ENCODE data around the gene PGAM1.

DNA sequence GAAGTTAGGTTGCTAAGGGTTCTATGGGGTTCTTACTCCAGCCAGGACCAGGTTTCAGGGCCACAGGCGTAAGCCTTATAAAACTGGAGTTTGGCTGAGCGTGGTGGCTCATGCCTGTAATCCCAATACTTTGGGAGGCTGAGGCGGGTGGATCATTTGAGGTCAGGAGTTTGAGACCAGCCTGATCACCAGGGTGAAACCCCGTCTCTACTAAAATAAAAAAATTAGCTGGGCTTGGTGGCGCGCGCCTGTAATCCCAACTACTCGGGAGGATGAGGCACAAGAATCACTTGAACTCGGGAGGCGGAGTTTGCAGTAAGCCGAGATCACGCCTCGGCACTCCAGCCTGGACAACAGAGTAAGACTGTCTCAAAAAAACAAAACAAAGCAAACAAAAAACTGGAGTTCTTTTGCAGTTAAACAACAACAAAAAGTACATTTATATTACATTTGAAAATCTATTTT, 24.5 kb upstream of the PGAM1 start:
- TF ChIP-seq, protein P1, sequence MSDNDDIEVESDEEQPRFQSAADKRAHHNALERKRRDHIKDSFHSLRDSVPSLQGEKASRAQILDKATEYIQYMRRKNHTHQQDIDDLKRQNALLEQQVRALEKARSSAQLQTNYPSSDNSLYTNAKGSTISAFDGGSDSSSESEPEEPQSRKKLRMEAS (IDR thresholded peaks at IDR 0.05), result no peak
- TF ChIP-seq, protein P2, sequence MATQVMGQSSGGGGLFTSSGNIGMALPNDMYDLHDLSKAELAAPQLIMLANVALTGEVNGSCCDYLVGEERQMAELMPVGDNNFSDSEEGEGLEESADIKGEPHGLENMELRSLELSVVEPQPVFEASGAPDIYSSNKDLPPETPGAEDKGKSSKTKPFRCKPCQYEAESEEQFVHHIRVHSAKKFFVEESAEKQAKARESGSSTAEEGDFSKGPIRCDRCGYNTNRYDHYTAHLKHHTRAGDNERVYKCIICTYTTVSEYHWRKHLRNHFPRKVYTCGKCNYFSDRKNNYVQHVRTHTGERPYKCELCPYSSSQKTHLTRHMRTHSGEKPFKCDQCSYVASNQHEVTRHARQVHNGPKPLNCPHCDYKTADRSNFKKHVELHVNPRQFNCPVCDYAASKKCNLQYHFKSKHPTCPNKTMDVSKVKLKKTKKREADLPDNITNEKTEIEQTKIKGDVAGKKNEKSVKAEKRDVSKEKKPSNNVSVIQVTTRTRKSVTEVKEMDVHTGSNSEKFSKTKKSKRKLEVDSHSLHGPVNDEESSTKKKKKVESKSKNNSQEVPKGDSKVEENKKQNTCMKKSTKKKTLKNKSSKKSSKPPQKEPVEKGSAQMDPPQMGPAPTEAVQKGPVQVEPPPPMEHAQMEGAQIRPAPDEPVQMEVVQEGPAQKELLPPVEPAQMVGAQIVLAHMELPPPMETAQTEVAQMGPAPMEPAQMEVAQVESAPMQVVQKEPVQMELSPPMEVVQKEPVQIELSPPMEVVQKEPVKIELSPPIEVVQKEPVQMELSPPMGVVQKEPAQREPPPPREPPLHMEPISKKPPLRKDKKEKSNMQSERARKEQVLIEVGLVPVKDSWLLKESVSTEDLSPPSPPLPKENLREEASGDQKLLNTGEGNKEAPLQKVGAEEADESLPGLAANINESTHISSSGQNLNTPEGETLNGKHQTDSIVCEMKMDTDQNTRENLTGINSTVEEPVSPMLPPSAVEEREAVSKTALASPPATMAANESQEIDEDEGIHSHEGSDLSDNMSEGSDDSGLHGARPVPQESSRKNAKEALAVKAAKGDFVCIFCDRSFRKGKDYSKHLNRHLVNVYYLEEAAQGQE (IDR thresholded peaks at IDR 0.05; ENCODE audit: low read depth), result no peak
- TF ChIP-seq TAF1 (IDR thresholded peaks at IDR 0.05; ENCODE audit: low read depth), result no peak
